Measurements from ENCODE around the gene IFNG-AS1.

- TF ChIP-seq CTCF (conservative IDR thresholded peaks at IDR 0.05; ENCODE audit: low read depth, low read length) (peak; percentile 38; the same call in 1 of the 2 replicates), EZH2 (IDR thresholded peaks at IDR 0.05; ENCODE audit: low read length, unreplicated experiment) (no peak)
Measured at GRCh38 chr12:67994046-67994445, 4.8 kb downstream of the IFNG-AS1 start.

Measured in PC-3 (cell line).